HepG2 (cell line): Measurements from ENCODE around the gene SERTAD1. TPM values are rescaled to one million over a fixed set of nuclear protein-coding genes. Genes with fewer than 3 reads are reported as not detected.

Experiments used
- DMAP1 ChIP-seq: IDR thresholded peaks from 2 replicates; pipeline ENCODE4 v1.6.1; 2016
- FOXK2 ChIP-seq: fragments of 450-650 bp; IDR thresholded peaks from 2 replicates; pipeline ENCODE4 v1.6.1; 2016
- PREB ChIP-seq: sonication (generic); formaldehyde crosslinking; IDR thresholded peaks from 2 replicates; pipeline ENCODE4 v1.4.0; 2020; ENCODE audit warnings: missing genetic modification reagents
- RBM22 ChIP-seq: fragments of 200-400 bp; formaldehyde crosslinking; optimal IDR thresholded peaks from 2 replicates; pipeline ENCODE3; 2017; ENCODE audit warnings: mild to moderate bottlenecking, low read length, moderate library complexity
- SOX13 ChIP-seq, 3 experiments: fragments of 450-650 bp in 1 of 3; sonication (generic) in 1 of 3; formaldehyde crosslinking in 1 of 3; IDR thresholded peaks in 2 of 3; conservative IDR thresholded peaks in 1 of 3; 2 replicates each; pipeline versions ENCODE4 v1.5.0 to v1.6.1; 2016 to 2020; ENCODE audit warnings: antibody characterized with exemption in 1 of 3, mild to moderate bottlenecking in 1 of 3, missing compliant biosample characterization in 1 of 3, missing genetic modification reagents in 1 of 3, moderate library complexity in 1 of 3
- TGIF2 ChIP-seq: IDR thresholded peaks from 2 replicates; pipeline ENCODE4 v1.6.1; 2016; ENCODE audit warnings: control low read depth, missing compliant biosample characterization
- TRIM22 ChIP-seq: fragments of 450-650 bp; IDR thresholded peaks from 2 replicates; pipeline ENCODE4 v1.6.1; 2017
- ZNF407 ChIP-seq: sonication (generic); formaldehyde crosslinking; IDR thresholded peaks from one replicate; pipeline ENCODE4 v1.5.1; 2020; ENCODE audit warnings: mild to moderate bottlenecking, missing genetic modification reagents; ENCODE audit errors: not compliant biosample characterization
- ZNF547 ChIP-seq: sonication (generic); formaldehyde crosslinking; IDR thresholded peaks from 2 replicates; pipeline ENCODE4 v1.5.1; 2020; ENCODE audit warnings: mild to moderate bottlenecking, missing genetic modification reagents
- ZNF567 ChIP-seq: sonication (generic); formaldehyde crosslinking; IDR thresholded peaks from 2 replicates; pipeline ENCODE4 v1.8.1; 2023; ENCODE audit warnings: mild to moderate bottlenecking, missing genetic modification reagents, borderline replicate concordance
- ZNF570 ChIP-seq: sonication (generic); formaldehyde crosslinking; IDR thresholded peaks from 2 replicates; pipeline ENCODE4 v1.4.0; 2020; ENCODE audit warnings: mild to moderate bottlenecking, missing genetic modification reagents, borderline replicate concordance
- ZNF687 ChIP-seq: sonication (generic); formaldehyde crosslinking; IDR thresholded peaks from 2 replicates; pipeline ENCODE4 v1.5.1; 2020; ENCODE audit warnings: mild to moderate bottlenecking, missing genetic modification reagents, moderate library complexity
- polyA plus RNA-seq, 8 experiments: library from polyadenylated mRNA; depleted of rRNA in 3 of 8; stranded (reverse) in 7 of 8; unstranded in 1 of 8; fragments of >200 nt; fragmentation: Illumina TruSeq in 4 of 8; extraction: Trizol in 4 of 8; gene quantifications; 2 replicates each; pipeline versions ENCODE4 v1.2.1 to v1.2.3, GENCODE V29; 2011 to 2016; ENCODE audit warnings: low read depth in 4 of 8, missing spikeins in 1 of 8, mixed read lengths in 1 of 8; ENCODE audit not compliant: insufficient read depth in 1 of 8
- total RNA-seq, 5 experiments: library from RNA; depleted of rRNA; stranded (reverse); fragments of >200 nt; fragmentation: Illumina TruSeq; extraction: Trizol; gene quantifications; 2 replicates each; pipeline ENCODE4 v1.2.3, GENCODE V29; 2016; ENCODE audit warnings: low read depth in 1 of 5

SERTAD1 gene
- total and polyA plus RNA-seq, 2 of the 13 experiments (the other 11 are each of a cell fraction or from before 2014, with no cell fraction given), result 4.3 to 4.5 TPM

- TF ChIP-seq FOXK2 (no peak), ZNF547 (CRISPR knock-in tag) (no peak), SOX13 (IDR thresholded peaks at IDR 0.05) (no peak), SOX13 (CRISPR knock-in tag; conservative IDR thresholded peaks at IDR 0.05 in 1 of 2, IDR thresholded peaks at IDR 0.05 in 1 of 2) (peak in 1 of 2 experiments; percentile 69; a peak in 2 of 4 replicates), ZNF407 (no peak), RBM22 (no peak), PREB (CRISPR knock-in tag) (no peak), DMAP1 (no peak), ZNF567 (CRISPR knock-in tag) (no peak), ZNF687 (CRISPR knock-in tag) (peak; percentile 58), ZNF570 (CRISPR knock-in tag) (no peak), TRIM22 (no peak), TGIF2 (no peak)
These were observed 8.7 kb downstream of the SERTAD1 start (continued) for GRCh38 chr19:40416918-40417642.
